Body of pancreas (tissue), 4 donors: ENCODE measurements around the gene MPHOSPH6.

ENCODE experiments used
- CTCF ChIP-seq, 7 experiments: fragments of 450-650 bp in 4 of 7; fragments of 200-600 bp in 3 of 7; sonication (generic) in 3 of 7; IDR thresholded peaks; one replicate each; pipeline ENCODE4 v1.5.1; 2016 to 2019; ENCODE audit warnings: antibody characterized with exemption in 7 of 7
- POLR2A ChIP-seq, 3 donors: fragments of 450-650 bp; IDR thresholded peaks; one replicate each; pipeline ENCODE4 v1.6.1; 2016; ENCODE audit warnings: antibody characterized with exemption in 3 of 3, mild to moderate bottlenecking in 2 of 3

GRCh38 chr16:82116535-82116934 is 53.5 kb downstream of the MPHOSPH6 start:
- no peak for TF ChIP-seq CTCF (IDR thresholded peaks at IDR 0.05)
- TF ChIP-seq POLR2A (IDR thresholded peaks at IDR 0.05) = no peak
